Measurements from ENCODE around the gene PHAF1. TPM values are rescaled to one million over a fixed set of nuclear protein-coding genes. Genes with fewer than 3 reads are reported as not detected.

The PHAF1 gene
- total and polyA plus RNA-seq, 12 donors, result 9.0 to 27.4 (median 14.0) TPM

DNA sequence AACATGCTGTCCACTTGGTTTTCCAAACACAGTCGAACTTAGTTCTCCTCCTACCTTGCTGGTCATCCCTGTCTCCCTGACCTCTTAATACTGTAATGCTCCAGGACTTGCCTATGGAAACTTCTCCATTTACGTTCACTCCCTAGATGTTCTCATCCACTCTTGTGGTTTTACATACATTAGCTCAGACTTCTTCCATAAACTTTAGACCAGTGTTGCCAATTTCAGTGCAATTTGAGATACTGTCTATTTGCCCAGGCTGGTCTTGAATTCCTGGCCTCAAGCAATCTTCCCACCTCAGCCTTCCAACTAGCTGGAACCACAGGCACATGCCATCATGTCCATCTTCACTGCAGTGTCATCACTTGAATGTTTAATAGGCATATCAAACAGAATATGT lies 72.5 kb downstream of the PHAF1 start:
- no peaks in the 10 kb centered on the region for H3K36me3 ChIP-seq (replicated peaks in 1 of 2)
- intact Hi-C loops (cut with DNase I), result no loop called here
- no peak for TF ChIP-seq POLR2A (IDR thresholded peaks at IDR 0.05)
- TF ChIP-seq, protein P1, sequence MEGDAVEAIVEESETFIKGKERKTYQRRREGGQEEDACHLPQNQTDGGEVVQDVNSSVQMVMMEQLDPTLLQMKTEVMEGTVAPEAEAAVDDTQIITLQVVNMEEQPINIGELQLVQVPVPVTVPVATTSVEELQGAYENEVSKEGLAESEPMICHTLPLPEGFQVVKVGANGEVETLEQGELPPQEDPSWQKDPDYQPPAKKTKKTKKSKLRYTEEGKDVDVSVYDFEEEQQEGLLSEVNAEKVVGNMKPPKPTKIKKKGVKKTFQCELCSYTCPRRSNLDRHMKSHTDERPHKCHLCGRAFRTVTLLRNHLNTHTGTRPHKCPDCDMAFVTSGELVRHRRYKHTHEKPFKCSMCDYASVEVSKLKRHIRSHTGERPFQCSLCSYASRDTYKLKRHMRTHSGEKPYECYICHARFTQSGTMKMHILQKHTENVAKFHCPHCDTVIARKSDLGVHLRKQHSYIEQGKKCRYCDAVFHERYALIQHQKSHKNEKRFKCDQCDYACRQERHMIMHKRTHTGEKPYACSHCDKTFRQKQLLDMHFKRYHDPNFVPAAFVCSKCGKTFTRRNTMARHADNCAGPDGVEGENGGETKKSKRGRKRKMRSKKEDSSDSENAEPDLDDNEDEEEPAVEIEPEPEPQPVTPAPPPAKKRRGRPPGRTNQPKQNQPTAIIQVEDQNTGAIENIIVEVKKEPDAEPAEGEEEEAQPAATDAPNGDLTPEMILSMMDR (IDR thresholded peaks at IDR 0.05), result no peak
- peak overlapping the region in 3 of 5 donors; percentile 45 to 99 (median 99) for H3K27ac ChIP-seq
- WGBS, 4 donors, result 78 to 90% (median 86%) methylated on average over 2 of the region's 2 CpGs
- no peaks in the 10 kb centered on the region for H3K27me3 ChIP-seq
- no peak overlapping the region for H3K4me3 ChIP-seq
- H3K9me3 ChIP-seq (replicated peaks in 1 of 3), result no peaks in the 10 kb centered on the region
- no peak for DNase-seq
- peaks cover 40 to 56% of the 10 kb centered on the region in 2 donors for H3K4me1 ChIP-seq (replicated peaks in 1 of 2)

DNA sequence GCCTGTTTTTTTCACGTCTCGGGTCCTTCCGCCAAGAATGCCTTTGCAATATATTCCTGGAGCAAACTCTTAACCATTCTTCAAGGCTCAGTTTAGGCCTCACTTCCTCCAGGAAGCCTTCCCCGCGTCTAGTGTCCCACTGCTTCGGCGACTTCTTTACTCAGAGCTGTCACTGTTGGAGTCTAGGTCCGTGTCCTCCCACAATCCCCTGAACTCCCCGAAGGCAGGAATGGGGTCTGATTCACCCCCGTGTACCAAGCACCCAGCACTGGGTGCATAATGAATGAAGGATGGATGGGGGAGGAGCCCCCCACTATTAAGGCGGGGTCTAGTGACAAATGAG lies 73.5 kb downstream of the PHAF1 start:
- intact Hi-C loops (cut with DNase I), result no loop called here
- H3K27me3 ChIP-seq, result no peaks in the 10 kb centered on the region
- TF ChIP-seq POLR2A (IDR thresholded peaks at IDR 0.05), result no peak
- TF ChIP-seq, protein P1 (IDR thresholded peaks at IDR 0.05), result no peak
- H3K36me3 ChIP-seq (replicated peaks in 1 of 2), result no peaks in the 10 kb centered on the region
- WGBS, 4 donors, result 7 to 11% (median 8%) methylated on average over 11 of the region's 11 CpGs
- H3K4me1 ChIP-seq (replicated peaks in 1 of 2), result peaks cover 35 to 47% of the 10 kb centered on the region in 2 donors
- no peak for DNase-seq
- H3K9me3 ChIP-seq (replicated peaks in 1 of 3), result no peaks in the 10 kb centered on the region
- H3K27ac ChIP-seq, result peak overlapping the region; percentile 65 to 99 (median 99)
- peak overlapping the region in 2 of 4 donors; percentile 74 to 82 for H3K4me3 ChIP-seq

DNA sequence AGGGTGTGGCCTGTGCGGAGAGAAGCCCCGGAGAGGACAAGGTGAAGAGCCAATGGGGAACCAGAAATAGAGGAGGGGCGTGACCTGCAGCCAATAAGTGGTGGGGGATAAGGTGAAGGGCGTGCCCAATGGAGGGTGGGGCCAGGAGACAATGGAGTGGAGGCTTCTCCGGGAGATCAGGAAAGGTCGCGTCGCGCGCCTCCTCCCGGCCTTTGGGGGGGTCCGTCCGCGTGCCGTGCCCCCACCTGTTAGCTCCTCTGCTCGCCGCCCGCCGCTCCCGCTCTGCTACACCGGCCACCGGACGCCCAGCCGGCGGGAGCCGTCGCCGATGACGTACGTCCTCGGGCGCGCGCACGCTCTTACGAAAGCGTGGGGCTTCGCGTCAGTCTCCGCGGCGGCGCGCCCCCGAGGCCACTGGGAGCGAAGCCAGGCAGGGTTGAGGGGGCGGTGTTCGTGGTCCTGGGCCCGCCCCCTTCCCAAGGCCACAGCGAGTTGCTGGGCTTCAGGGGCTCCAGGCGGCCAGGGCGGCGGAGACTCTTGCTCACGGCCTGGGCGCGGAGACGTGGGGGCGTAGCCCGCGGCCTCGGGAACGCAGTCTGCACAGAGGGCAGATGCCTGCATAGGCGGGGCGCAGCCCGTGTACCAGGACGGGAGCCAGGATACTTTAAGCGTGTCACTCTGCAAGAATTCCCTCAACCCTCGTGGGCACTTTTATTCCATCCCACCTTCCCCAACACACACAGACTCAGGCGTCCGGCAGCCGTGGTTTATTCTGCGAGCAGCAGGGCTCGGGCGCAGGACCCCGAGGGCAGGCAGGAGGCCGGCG lies 74.1 kb downstream of the PHAF1 start, which contains the start of gene MATCAP1:
MATCAP1 (minus strand) TSS at position 337 of the 826 bp plus-strand sequence. CDS start 3,353 bp downstream, outside the sequence.
- Histone ChIP-seq H3K27me3 (no peaks in the 10 kb centered on the region), H3K27ac (peak within 1 kb of the TSS; percentile 65 to 99 (median 99)), H3K36me3 (replicated peaks in 1 of 2) (no peaks in the 10 kb centered on the region), H3K4me3 (peak within 1 kb of the TSS in 2 of 4 donors; percentile 74 to 82), H3K9me3 (replicated peaks in 1 of 3) (no peaks in the 10 kb centered on the region), H3K4me1 (replicated peaks in 1 of 2) (peaks cover 29 to 44% of the 10 kb centered on the region in 2 donors)
- DNase-seq, result peak; percentile 95 to 98 (median 97)
- peak in 1 of 2 donors; percentile 75 for TF ChIP-seq POLR2A (IDR thresholded peaks at IDR 0.05)
- TF ChIP-seq, protein P1 (IDR thresholded peaks at IDR 0.05), result no peak
- 0 to 1% (median 1%) methylated on average over 15 to 77 of the region's 77 CpGs for WGBS, 4 donors
- intact Hi-C loops (cut with DNase I), result no loop called here

DNA sequence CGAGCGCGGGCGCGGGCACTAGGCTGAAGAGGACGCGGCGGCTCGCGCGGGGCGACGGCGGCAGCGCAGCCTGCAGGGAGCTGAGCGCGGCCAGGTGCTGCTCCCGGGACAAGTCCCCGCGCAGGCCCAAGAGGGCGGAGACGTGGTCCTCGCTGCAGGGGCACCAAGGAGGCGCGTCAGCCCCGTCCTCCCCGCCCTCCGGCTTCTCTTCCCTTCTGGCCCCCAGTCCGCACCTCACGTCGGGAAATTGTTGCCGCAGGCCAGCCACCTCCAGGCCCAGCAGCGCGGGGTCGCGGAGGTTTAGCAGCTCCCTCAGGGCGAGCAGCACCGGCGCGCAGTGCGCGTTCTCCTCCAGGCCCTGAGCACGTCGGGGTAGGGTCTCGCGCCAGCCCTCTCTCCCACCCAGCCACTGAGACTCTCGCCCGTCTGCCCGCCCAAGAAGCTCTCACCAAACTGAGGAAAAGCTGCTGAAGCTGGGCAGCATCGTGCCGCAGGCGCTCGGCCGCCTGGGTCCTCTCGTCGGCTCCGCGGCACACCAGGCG lies 74.8 kb downstream of the PHAF1 start:
- intact Hi-C loops (cut with DNase I), result no loop called here
- H3K27ac ChIP-seq, result peak overlapping the region; percentile 65 to 99 (median 99)
- no peak for DNase-seq

More for the DNA sequence above, 74.8 kb downstream of the PHAF1 start:
- H3K4me1 ChIP-seq (replicated peaks in 1 of 2), result peaks cover 29 to 44% of the 10 kb centered on the region in 2 donors
- no peaks in the 10 kb centered on the region for H3K9me3 ChIP-seq (replicated peaks in 1 of 3)
- peak overlapping the region in 2 of 4 donors; percentile 74 to 82 for H3K4me3 ChIP-seq
- no peak for TF ChIP-seq POLR2A (IDR thresholded peaks at IDR 0.05)
- TF ChIP-seq, protein P1 (IDR thresholded peaks at IDR 0.05), result no peak
- WGBS, 4 donors, result 4 to 12% (median 11%) methylated on average over 17 to 59 of the region's 59 CpGs; no CpG with 5 or more reads in 1 of the 4 donors
- H3K27me3 ChIP-seq, result no peaks in the 10 kb centered on the region
- H3K36me3 ChIP-seq (replicated peaks in 1 of 2), result no peaks in the 10 kb centered on the region

All from adrenal gland (tissue), 12 donors.